Glomerular visceral epithelial cell (primary cell): Measurements from ENCODE around the gene LMX1B.
"Not testable (repeated sequence)": the region's sequence is repeated elsewhere in the genome, so short reads cannot be mapped to it uniquely, and the experiment has no call there.

Experiments
- DNase-seq: peaks from one replicate; pipeline ENCODE4 v3.0.0-alpha.2; 2016; ENCODE audit errors: extremely low spot score

LMX1B gene

DNA sequence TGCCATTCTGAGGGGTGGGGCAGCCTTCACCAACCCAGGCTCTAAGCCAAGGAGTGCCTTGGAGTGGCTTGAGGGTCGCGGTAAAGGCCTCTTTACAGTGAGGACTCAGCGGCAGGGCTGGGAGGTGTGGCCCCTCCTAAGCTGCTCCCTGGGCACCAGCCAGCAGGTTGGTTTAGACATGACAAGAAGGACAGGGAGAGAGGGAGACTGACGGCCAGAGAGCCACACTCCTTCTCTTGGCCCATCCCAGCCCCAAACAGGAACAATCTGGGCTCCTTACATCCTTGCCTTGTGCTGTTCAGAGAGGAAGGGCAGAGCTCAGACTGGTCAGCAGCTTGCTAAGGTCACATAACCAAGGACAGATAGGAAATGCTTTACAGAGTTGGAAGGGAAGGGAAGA, 94.5 kb downstream of the LMX1B start:
- DNase-seq = no peak

DNA sequence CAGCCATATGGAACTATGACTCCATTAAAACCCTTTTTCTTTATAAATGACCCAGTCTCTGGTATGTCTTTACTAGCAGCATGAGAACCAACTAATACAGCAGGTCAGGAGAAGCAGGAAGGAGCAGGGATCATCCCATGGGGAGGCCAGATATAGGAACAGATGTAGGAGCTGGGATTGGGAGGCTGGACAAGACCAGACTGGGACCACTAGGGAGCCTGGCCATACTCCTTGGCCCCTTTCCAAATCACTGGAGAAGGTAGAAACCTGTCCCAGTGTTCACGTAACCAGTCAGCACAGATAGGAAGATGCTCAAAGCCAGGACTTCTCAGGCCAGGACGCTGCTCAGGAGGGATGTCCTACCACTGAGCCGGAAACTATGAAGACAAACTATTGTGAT, 95.5 kb downstream of the LMX1B start:
- no peak for DNase-seq

DNA sequence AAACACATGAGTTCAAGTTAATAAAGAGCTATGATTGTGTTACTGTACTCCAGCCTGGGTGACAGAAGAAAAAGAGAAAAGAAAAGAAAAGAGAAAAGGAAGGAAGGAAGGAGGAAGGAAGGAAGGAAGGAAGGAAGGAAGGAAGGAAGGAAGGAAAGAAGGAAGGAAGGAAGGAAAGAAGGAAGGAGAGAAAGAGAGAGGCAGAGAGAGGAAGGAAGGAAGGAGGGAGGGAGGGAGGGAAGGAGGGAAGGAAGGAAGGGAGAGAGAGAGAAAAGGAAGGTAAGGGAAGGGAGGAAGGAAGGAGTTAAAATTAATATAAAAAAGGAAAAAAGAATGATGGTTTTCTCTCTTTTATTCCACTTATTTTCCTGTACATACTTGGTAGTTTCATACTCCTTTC, 101.7 kb downstream of the LMX1B start:
- no peak for DNase-seq

DNA sequence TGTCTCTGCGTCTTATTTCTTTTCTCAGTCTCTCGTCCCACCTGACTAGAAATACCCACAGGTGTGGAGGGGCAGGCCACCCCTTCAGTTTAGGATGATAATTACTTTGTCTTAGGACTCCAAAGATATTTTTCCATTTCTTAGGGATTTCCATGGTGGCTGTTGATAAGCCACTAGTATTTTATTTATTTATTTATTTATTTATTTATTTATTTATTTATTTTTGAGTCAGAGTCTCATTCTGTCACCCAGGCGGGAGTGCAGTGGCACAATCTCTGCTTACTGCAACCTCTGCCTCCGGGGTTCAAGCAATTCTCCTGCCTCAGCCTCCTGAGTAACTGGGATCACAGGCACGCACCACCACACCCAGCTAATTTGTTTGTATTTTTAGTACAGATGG, 103.7 kb downstream of the LMX1B start:
- DNase-seq = not testable (repeated sequence)

DNA sequence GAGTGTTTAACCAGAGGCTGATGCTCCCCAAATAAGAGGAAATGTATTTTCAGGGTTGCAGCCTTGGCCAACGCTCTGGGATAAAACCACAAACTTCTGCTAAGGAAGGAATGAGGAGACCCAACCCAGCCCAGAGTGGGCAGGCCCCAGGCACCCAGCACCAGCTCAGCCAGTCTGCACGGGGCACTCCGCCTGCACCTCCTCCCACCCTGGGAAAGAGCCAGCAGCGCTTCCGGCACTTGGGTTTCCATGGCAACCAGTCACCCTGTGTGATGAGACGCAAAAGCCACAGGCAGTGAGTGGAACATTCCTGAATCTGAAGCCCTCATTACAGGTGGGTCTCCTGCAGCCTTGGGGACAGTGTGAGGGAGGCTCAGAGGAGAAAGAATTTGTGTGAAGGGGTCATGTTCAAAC, 105.9 kb downstream of the LMX1B start:
- DNase-seq = peak; percentile 93

DNA sequence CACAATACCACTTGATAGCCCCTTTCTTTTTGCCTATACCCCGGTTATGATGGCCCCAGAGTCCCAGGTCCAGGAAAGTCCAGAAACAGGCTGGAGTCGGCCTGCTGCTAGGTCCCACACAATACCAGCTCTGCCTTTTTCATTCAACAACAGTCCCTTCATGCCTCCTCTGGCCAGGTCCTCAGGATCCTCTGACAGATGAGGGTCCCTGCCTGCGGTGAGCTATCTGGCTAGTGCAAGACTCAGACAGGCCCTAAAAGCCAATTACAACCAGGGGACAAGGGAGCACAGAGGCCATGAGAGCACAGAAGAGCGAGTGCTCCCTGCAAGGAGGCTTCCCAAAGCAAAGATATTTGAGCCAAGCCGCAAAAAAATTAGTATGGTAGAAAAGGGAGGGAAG, 106.3 kb downstream of the LMX1B start:
- DNase-seq = no peak

DNA sequence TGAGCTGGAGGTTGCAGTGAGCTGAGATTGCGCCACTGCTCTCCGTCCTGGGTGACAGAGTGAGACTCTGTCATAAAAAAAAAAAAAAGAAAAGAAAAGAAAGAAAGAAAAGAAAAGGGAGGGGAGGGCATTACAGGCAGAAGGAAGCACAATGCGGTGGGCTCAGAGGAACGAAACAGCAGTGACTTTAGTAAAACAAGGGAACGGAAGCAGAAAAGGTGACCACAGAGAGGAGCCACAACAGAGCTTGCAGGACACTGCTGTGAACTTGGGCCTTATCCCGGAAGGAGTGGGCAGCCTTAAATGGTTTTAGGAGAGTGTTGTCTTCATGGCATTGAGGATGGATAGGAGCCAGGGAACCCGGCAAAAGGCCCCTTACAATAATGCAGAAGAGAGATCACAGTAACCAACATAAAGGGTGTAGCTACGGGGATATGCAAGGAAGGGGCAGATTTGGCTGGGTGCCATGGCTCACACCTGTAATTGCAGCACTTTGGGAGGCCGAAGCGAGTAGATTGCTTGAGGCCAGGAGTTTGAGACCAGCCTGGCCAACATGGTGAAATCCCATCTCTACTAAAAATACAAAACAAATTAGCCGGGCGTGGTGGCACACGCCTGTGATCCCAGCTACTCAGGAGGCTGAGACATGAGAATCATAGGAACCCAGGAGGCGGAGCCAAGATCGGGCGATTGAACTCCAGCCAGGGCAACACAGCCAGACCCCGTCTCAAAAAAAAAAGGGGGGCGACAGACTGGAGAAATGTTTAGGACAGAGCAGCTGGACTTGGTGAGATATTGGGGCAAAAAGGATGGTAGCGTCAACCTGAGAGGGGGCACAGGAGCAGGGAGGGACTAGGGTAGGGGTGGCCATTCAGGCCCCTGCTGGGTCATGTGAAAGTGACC, 107.2 kb downstream of the LMX1B start:
- DNase-seq = no peak

DNA sequence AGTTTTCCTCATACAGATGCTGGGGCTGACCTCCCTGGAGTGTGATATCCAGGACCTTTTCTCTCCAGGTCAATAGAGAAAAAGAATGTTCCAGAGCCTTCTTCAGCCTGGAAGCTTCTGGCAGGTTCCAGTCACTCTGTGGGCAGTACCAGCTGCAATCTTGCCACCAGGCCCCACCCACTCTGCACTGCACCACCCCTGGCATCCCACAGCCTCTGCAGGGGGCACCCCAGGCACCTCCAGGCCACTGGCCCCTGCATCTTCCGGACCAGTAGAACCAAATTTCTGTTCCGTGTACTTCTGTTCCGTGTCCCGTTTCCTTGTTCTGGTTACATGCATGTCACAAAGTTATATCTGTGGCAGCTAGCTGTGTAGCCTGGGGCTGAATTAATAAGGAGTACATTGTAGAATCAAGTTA, 107.8 kb downstream of the LMX1B start:
- no peak for DNase-seq

DNA sequence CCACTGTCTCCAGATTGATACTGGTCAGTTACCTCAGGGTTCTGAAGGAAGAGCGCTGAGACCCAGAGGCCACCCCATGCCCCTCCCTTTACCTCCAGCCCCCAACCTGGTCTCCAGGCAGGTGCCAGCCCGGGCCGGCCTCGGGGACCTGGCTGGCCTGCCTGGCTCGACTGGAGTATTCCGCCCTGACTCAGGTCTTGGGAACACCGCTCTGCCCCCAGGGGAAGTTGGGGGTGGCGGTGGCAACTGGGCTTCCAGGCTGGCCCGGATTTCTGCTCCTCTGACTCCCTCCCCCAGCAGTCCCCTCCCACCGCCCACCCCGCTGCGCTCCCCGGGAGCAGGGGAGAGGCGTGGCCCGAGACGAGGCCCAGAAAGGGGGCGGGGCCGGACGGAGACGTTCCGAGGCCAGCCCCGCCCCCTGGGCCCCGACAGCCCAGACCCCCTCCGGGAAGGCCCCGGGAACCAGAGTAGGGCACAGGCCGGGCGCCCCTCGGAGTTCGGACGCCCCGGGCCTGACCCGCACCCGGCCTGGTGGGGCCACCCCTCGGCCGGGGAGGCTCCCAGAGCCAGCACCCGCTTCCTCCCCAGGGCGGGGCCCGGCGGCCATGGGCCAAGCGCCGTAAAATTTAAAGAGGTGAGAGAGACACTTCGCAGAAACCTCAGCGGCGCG, 108.7 kb downstream of the LMX1B start:
- peak; percentile 89 for DNase-seq

DNA sequence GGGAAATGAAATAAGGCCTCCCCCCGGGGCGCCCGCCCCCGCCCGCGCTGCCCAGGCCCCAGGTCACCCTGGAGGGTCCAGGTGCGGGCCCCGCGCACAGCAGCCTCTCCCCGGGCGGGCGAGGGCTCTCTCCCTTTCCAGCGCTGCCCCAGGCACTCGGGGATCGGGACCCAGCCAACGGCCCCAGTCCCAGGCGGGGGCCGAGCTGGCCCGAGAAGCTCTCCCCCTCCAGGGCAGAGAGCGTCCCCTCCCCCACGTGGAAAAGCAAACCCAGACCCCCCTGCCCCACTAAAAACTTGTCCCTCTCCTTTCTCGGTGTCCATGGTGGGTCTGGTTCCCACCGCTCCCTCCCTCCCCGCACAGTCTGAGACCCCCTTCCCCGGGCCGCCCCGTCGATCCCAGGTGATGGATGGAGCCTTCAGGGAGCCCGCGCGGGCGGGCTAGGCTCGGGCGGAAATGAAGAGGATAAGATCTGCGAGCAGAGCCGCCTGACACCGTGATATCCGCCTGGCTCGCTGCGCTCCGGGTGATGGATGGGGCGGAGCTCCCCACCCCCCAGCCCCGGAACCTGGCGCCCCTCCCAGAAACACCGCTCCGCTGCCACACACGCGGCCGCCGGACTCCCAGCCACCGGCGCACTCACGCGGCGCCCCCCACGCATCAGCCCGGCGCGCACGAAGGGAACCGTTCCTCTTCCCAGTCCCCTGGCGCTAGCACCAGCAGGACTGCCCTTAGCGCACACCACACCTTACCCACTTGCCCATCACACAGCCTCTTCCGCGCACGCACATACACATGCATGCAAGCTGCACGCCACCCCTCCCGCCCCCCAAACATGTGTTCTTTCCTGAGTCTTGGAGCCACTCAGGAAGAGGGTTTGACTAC, 109.4 kb downstream of the LMX1B start:
- DNase-seq = peak; percentile 43

DNA sequence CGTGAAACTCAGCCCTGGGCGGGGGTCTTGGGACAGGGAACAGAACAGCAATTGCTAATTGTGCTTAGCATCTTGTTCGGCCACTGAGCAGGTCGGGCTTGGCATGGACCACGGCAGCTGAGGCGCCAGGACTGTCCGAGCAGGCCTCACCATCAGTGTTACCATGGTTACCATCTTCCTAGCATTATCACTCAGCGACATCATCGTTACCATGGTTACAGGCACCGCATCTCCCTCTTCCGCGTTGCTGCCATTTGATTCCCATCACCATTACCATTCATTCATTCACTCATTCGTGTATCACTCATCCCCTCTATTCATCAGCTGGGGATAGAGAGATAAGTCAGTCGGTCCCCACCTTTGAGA, 110.1 kb downstream of the LMX1B start:
- DNase-seq = peak; percentile 13

DNA sequence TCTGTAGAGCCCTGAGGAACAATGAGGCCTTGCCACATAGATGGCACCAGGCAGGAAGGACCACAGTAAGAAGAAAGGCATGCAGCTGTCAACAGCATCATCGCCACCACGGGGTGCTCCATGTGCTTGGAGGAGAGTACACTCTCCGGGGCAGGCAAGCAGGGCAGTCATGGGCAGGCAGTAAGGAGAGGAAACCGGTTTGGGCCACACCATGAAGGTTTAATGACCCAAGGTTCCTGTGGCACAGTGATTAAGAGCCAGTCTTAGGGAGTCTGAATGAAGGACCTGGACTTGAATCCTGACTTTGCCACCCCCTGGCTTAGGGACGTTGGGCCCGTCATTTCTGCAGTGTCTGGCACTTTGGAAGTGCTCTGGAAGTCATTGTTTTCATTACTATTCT, 110.5 kb downstream of the LMX1B start:
- no peak for DNase-seq

DNA sequence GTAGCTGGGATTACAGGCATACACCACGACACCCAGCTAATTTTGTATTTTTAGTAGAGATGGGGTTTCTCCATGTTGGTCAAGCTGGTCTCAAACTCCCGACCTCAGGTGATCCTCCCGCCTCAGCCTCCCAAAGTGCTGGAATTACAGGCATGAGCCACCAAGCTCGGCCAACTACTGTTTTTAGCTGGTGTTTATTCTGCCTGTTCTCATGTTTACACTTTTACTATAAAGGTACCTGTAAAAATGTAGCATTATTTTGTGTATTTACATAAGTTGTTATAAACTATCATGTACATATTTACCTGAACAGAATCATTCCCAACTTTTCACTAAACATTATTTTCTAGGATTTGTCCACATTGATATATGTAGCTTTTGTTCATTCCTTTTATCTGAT, 111.8 kb downstream of the LMX1B start:
- DNase-seq = not testable (repeated sequence)

DNA sequence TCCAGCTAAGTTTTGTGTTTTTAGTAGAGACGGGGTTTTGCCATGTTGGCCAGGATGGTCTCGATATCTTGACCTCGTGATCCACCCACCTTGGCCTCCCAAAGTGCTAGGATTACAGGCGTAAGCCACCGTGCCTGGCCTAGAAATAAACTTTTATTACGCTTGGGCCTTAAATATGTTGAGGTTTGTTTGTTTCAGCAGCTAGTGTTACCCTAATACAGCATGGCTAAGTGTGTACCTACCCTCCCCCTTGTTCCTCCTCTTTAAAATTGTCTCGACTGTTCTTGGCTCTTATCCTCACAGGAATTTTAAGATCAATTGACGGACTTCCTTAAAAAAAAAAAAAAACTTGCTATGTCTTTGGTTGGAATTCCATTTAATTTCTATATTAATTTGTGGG, 114.5 kb downstream of the LMX1B start:
- DNase-seq = not testable (repeated sequence)

DNA sequence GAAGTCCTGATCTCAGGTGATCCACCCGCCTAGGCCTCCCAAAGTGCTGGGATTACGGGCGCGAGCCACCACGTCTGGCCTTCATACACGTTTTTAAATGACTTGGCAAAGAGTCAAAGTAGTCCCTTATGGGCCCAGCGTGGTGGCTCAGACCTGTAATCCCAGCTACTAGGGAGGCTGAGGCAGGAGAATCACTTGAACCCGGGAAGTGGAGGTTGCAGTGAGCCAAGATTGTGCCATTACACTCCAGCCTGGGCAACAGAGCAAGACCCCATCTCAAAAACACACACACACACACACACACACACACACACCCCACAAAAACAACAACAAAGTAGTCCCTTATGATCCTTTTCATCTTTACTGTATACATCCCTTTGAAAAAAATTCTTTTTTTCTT, 116.9 kb downstream of the LMX1B start:
- not testable (repeated sequence) for DNase-seq

DNA sequence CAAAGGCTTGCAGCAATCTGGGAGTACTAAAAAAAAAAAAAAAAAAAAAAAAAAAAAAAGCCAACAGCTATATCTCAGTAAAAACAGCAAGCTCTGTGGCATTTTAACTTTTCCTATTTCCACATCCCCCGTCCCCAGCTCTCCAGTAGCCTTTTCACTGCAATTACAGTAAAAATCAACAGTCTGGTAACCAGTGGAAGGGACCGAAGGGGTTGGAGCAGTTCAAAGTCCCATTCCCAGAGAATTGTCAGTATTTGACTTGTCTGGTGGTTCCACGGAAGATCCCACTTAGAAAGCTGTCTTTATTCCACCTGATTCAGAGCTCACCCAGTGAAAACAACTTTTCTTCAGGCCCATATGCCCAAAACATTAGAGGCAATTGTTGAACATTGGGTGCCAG, 119.3 kb downstream of the LMX1B start:
- DNase-seq = no peak

DNA sequence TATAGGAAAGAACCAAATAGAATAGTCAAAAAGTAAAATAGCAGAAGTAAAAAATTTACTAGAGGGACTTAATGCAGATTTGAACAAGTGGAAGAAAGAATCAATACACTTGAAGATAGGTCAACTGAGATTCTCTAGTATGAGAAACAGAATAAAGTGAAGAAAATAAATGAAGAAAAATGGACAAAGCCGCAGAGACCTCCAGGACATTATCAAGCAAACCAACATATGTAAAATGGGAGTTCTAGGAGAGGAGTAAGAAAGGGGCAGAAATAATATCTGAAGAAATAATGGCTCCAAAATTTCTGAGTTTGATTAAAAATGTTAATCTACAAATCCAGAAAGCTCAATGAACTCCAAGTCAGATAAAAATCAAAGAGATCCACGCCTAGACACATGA, 121.1 kb downstream of the LMX1B start:
- no peak for DNase-seq

DNA sequence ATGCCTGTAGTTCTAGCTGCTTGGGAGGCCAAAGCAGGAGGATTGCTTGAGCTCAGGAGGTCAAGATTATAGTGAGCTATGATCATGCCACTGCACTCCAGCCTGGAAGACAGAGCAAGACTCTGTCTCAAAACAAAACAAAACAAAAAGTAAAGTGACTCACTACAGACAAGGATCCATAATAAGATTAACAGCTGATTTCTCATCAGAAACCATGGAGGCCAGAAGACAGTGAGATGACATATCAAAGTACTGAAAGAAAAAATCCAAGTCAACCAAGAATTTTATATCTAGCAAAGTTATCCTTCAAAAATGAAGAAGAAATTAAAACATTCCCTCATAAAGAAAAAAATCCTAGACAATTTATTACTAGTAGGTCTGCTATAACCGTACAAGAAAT, 121.8 kb downstream of the LMX1B start:
- DNase-seq = no peak

DNA sequence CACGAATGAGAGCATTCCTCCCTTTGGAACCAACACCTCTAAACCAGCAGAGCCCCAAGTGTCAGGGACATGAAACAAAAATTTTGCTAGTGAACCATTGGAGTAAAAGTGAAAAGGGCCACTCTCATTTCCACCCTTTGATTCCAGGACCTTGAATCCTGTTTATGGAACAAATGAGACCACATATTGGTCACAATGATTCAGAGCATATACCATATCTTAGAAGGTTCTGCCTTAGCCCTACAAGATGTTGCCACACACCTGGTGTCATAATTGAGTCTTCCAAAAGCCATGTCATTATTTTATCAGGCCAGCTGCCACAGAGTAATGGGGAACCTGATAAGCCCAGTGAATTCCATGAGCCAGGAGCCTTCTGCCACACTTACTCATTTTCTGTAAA, 124.8 kb downstream of the LMX1B start:
- DNase-seq = no peak

DNA sequence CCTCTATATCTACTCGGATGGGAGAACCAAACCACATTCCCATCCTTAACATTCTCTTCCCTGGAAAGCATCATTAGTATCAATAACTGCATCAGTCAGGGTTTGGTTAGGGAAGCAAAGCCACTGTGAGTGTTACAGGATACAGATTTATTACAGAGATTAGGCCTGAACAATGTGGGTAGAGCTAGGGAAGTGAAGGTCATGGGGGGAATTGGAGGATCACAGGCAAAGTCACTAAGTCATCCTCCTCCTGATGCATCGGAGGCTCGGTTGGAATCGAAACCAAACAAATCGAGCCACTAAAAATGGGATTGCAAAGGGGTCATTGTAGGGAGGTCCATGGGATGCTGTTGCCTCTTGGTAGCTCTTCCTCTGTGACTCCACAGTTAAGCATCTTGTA, 129.3 kb downstream of the LMX1B start:
- DNase-seq = no peak

DNA sequence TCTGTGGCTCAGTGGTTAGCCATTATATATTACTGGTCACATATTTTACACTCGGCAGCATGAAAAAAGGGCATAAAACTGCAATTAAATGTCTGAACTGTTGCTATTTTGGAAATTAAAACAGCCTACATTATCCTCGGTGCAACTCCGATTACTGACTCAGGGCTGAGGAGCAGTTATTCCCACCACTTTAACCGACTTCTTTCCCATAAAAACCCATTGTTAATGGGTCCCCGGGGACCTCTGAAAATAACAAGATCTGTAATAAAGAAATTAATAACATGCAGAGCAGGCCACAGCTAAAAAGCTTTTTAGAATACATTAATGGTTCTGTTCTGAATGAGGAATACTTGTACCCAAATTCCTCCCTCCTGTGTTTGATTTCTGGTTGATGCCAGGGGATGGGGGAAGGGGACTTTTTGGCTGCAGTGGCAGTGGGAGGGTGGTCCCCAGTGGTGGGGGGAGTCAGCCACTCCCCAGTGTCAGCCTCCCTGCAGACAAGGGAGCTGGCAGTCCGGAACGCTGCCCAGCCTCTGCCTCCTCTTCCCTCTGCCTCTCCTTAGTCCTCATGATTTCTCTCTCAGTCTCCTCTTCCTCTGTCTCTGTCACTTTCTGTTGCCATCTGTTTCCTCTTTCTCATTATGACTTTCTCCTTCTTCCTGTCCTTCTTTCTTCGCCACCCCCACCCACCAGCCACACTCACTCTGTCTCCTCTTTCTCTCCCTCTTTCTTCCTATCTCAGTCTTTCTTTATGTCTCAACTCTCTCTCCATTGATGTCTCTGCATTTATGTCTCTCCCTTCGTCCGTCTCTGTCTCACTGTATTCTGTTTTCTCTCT, 132.1 kb downstream of the LMX1B start:
- no peak for DNase-seq
